Prostate gland (tissue), 2 donors: ENCODE results near the gene CD302. TPM values are rescaled to one million over a fixed set of nuclear protein-coding genes. Genes with fewer than 3 reads are reported as not detected.

ENCODE experiments used
- DNase-seq: peaks from one replicate; pipeline ENCODE4 v3.0.0-alpha.2; 2019; ENCODE audit warnings: low spot score
- H3K27ac ChIP-seq, 2 donors: fragments of 200-600 bp; sonication (generic); 2 replicates each; pipeline ENCODE4 v1.5.1; 2017 to 2019
- H3K27me3 ChIP-seq: fragments of 200-600 bp; sonication (generic); replicated peaks from 2 replicates; pipeline ENCODE4 v1.5.1; 2019; ENCODE audit not compliant: insufficient read depth
- H3K36me3 ChIP-seq, 2 donors: fragments of 200-600 bp; sonication (generic); 1 replicate in 1 of 2; 2 replicates in 1 of 2; pipeline versions ENCODE4 v1.5.1 to v1.8.1; 2017 to 2019
- H3K4me1 ChIP-seq: fragments of 200-600 bp; sonication (generic); replicated peaks from 2 replicates; pipeline ENCODE4 v1.5.1; 2019
- H3K4me3 ChIP-seq, 2 donors: fragments of 200-600 bp; sonication (generic); 2 replicates each; pipeline ENCODE4 v1.5.1; 2017 to 2019
- H3K9me3 ChIP-seq: fragments of 200-600 bp; sonication (generic); 2 replicates; pipeline ENCODE4 v1.5.1; 2017
- POLR2A ChIP-seq: fragments of 450-650 bp; IDR thresholded peaks from one replicate; pipeline ENCODE4 v1.6.1; 2016; ENCODE audit warnings: antibody characterized with exemption, mild to moderate bottlenecking
- POLR2AphosphoS5 ChIP-seq: sonication (generic); formaldehyde crosslinking; IDR thresholded peaks from one replicate; pipeline ENCODE4 v1.6.1; 2017; ENCODE audit warnings: antibody characterized with exemption
- WGBS: methylation state at CpG from one replicate; pipeline ENCODE4 v1.1.5; 2018; 5-methylcytosine and 5-hydroxymethylcytosine counted together
- intact Hi-C: fragments of 100-400 bp; cut with DNase I; formaldehyde crosslinking; loops from one replicate; pipeline ENCODE4 v1.14.2; 2022
- total RNA-seq, 2 donors: library from RNA; depleted of rRNA; stranded (reverse); fragments of >200 nt; gene quantifications; one replicate each; pipeline ENCODE4 v1.1.0, GENCODE V29; 2016
- TF ChIP-seq, protein P1 (sequence below), 4 experiments: fragments of 200-600 bp in 2 of 4; fragments of 450-650 bp in 2 of 4; sonication (generic) in 2 of 4; IDR thresholded peaks; 1 replicate in 3 of 4; 2 replicates in 1 of 4; pipeline ENCODE4 v1.5.1; 2016 to 2019; ENCODE audit warnings: antibody characterized with exemption in 4 of 4, mild to moderate bottlenecking in 2 of 4, moderate library complexity in 2 of 4

The CD302 gene, protein sequence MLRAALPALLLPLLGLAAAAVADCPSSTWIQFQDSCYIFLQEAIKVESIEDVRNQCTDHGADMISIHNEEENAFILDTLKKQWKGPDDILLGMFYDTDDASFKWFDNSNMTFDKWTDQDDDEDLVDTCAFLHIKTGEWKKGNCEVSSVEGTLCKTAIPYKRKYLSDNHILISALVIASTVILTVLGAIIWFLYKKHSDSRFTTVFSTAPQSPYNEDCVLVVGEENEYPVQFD
- total RNA-seq = 10 to 100 TPM; 39.3 to 40.4 TPM

DNA sequence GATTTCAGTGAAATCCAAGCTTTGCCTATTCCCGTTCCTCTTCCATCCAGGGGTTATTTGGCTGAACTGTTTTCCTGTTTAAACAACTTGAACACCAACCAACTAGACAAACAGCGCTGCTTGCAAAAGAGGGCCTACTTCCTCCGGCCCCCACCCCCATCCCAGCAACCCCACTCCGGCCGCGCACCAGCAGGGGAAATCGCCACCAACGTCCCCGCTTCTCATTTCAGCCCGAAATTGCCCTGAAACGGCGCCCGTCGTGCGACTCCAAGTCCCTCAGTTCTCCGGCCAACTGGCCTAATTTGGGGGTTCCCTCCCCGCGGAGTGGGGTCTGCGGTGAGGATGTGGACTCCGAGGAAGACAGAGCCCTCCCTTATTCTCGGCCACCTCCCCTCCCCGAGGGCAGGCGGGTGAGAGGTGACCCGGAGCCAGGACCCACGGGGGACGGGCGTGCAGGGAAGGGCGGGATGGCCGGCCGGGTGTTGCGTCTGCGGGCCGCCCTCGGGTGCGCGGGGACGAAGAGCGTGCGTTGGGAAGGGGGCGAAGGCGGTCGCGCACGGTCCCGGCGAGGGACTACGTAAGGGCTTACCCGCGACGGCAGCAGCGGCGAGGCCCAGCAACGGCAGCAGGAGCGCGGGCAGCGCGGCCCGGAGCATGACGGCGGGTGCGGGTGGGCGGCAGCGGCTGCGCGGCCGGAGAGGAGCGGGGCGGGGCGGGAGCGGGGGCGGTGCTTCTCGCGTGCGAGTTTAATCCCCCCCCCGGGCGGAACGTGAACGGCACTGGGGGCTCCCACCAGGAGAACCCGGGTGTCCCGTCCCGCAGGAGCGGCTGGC lies at the start of gene CD302:
Gene CD302 (minus strand): TSS at position 666 of the 833 bp plus-strand sequence. CDS start 10 bp downstream, at position 656.
- 2% methylated on average over 69 of the region's 82 CpGs for WGBS
- no peak for TF ChIP-seq POLR2AphosphoS5
- no peak for TF ChIP-seq POLR2A
- TF ChIP-seq, protein P1, sequence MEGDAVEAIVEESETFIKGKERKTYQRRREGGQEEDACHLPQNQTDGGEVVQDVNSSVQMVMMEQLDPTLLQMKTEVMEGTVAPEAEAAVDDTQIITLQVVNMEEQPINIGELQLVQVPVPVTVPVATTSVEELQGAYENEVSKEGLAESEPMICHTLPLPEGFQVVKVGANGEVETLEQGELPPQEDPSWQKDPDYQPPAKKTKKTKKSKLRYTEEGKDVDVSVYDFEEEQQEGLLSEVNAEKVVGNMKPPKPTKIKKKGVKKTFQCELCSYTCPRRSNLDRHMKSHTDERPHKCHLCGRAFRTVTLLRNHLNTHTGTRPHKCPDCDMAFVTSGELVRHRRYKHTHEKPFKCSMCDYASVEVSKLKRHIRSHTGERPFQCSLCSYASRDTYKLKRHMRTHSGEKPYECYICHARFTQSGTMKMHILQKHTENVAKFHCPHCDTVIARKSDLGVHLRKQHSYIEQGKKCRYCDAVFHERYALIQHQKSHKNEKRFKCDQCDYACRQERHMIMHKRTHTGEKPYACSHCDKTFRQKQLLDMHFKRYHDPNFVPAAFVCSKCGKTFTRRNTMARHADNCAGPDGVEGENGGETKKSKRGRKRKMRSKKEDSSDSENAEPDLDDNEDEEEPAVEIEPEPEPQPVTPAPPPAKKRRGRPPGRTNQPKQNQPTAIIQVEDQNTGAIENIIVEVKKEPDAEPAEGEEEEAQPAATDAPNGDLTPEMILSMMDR (IDR thresholded peaks at IDR 0.05) = no peak
- no peaks in the 10 kb centered on the region for H3K36me3 ChIP-seq
- peak within 1 kb of the TSS; percentile 55 to 60 for H3K27ac ChIP-seq
- no peaks in the 10 kb centered on the region for H3K9me3 ChIP-seq
- no peaks in the 10 kb centered on the region for H3K4me1 ChIP-seq
- peak within 1 kb of the TSS; percentile 50 to 68 for H3K4me3 ChIP-seq
- intact Hi-C loops = loop anchor here (5.0 to 10.0 kb wide), 2 partner anchors 85 to 183 kb away; partner anchors contain the start of genes BAZ2B and MARCHF7
- peak; percentile 43 for DNase-seq
- no peaks in the 10 kb centered on the region for H3K27me3 ChIP-seq

DNA sequence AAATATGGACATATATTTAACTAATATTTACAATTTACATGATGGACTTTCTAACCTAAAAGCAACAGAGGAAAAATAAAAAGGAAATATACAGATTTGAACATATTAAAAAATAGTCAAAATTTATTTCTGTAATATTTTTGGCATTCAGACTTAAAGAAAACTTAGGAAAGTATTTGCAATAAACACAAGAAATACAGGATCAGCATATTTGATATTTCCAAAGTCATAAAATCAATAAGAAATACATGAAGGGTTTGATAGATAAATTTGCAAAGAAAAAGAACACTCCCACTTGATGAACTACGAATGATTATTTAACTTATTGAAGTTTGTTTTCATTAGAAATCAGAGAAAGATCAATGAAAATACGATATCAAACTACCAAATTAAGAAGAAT lies 48.6 kb upstream of the CD302 start:
- intact Hi-C loops = no loop called here
- WGBS = 49% methylated on average over 2 of the region's 2 CpGs

DNA sequence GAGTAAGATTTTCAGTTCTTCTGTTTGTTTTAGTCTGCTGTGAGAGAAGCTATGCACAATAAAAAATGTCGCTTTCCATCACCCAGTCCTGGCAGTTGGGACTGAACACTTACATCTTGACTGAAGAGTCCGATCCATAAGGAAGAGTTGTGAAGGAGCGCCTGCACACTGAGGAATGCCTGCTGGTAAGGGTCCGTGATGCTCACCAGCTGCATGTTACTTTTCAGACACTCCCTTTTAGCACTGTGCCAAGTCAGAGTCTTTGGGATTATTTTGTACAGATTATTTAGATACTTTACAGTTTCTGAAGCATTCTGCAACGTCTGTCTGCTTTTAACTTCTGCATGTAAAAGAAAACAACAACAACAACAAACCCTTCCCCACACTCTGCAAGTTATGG lies 42.6 kb upstream of the CD302 start:
- Histone ChIP-seq H3K9me3 (no peaks in the 10 kb centered on the region), H3K4me1 (no peaks in the 10 kb centered on the region), H3K27ac (no peak overlapping the region), H3K36me3 (no peaks in the 10 kb centered on the region), H3K4me3 (no peak overlapping the region), H3K27me3 (no peaks in the 10 kb centered on the region)
- intact Hi-C loops = no loop called here
- 62% methylated on average over 5 of the region's 5 CpGs for WGBS
- DNase-seq = no peak
- no peak for TF ChIP-seq POLR2A
- TF ChIP-seq, protein P1 (IDR thresholded peaks at IDR 0.05) = no peak
- TF ChIP-seq POLR2AphosphoS5 = no peak

More for the DNA sequence above, 48.6 kb upstream of the CD302 start:
- H3K9me3 ChIP-seq = no peaks in the 10 kb centered on the region
- H3K27ac ChIP-seq = no peak overlapping the region
- H3K4me3 ChIP-seq = no peak overlapping the region
- DNase-seq = no peak
- no peaks in the 10 kb centered on the region for H3K4me1 ChIP-seq
- no peaks in the 10 kb centered on the region for H3K36me3 ChIP-seq
- TF ChIP-seq POLR2AphosphoS5 = no peak
- no peak for TF ChIP-seq POLR2A
- TF ChIP-seq, protein P1 (IDR thresholded peaks at IDR 0.05) = no peak
- H3K27me3 ChIP-seq = no peaks in the 10 kb centered on the region

DNA sequence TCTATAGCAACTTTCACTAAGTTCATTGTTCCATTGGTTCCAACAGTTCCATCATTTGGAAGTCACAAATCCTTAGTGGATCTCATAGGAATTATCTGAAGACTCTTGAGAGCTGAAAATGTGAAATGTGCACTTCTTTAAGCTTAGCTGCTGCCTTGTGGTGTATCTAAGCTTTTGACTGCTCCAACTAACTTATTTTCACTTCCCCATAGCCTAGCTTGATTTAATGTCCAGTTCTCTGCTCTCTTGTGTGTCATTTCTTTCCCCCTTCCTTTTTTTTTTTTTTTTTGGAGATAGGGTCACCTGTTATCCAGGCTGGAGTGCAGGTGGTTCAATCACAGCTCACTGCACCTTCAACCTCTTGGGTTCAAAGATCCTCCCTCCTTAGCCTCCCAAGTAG lies 34.9 kb upstream of the CD302 start:
- Histone ChIP-seq H3K36me3 (no peaks in the 10 kb centered on the region), H3K4me3 (no peak overlapping the region), H3K27me3 (no peaks in the 10 kb centered on the region), H3K27ac (no peak overlapping the region), H3K4me1 (no peaks in the 10 kb centered on the region), H3K9me3 (no peaks in the 10 kb centered on the region)
- DNase-seq = no peak
- TF ChIP-seq, protein P1 (IDR thresholded peaks at IDR 0.05) = no peak
- TF ChIP-seq POLR2A = no peak
- no peak for TF ChIP-seq POLR2AphosphoS5
- intact Hi-C loops = no loop called here
